Ovary (tissue), 3 donors: Measurements from ENCODE around the gene MYH3.

ENCODE experiments used
- CTCF ChIP-seq, 3 donors: fragments of 450-650 bp in 2 of 3; fragments of 200-600 bp in 1 of 3; IDR thresholded peaks; one replicate each; pipeline versions ENCODE4 v1.5.1 to v1.8.0; 2016 to 2022; ENCODE audit warnings: antibody characterized with exemption in 3 of 3, mild to moderate bottlenecking in 1 of 3
- EP300 ChIP-seq: sonication (generic); formaldehyde crosslinking; IDR thresholded peaks from one replicate; pipeline ENCODE4 v1.6.1; 2017; ENCODE audit warnings: antibody characterized with exemption
- donor health status: DM: no; HTN: no; CAD: no.

GRCh38 chr17:10668775-10669174 lies 11.7 kb upstream of the MYH3 start:
- TF ChIP-seq CTCF (IDR thresholded peaks at IDR 0.05): no peak
- no peak for TF ChIP-seq EP300
